ENCODE results near the gene HOXC12. TPM values are rescaled to one million over a fixed set of nuclear protein-coding genes. Genes with fewer than 3 reads are reported as not detected.

Gene HOXC12
- total RNA-seq, result not detected
- long read RNA-seq, result 0 reads

GRCh38 chr12:53954694-53955035 lies at the start of gene HOXC12:
Gene HOXC12 (plus strand): TSS chr12:53954903. CDS start chr12:53954930, 27 bp downstream.
- TF ChIP-seq CTCF (IDR thresholded peaks at IDR 0.05) (no peak), POLR2A (IDR thresholded peaks at IDR 0.05) (no peak)
- H3K27me3 ChIP-seq, result peaks cover 15 to 70% of the 10 kb centered on the region in 2 donors
- no peaks in the 10 kb centered on the region for H3K9me3 ChIP-seq
- intact Hi-C loops (cut with DNase I), result no loop called here
- H3K4me1 ChIP-seq, result peaks cover 0 to 3% (median 0%) of the 10 kb centered on the region in 4 donors
- no peak within 1 kb of the TSS for H3K4me3 ChIP-seq
- no peak for ATAC-seq
- WGBS (ENCODE audit: insufficient coverage, low coverage, low lambda C conversion rate, missing lambda C conversion rate), result 0% methylated on average over 1 of the region's 20 CpGs
- H3K36me3 ChIP-seq, result no peaks in the 10 kb centered on the region
- DNase-seq, result no peak
- no peak within 1 kb of the TSS for H3K27ac ChIP-seq

GRCh38 chr12:53907103-53907502 lies 47.6 kb upstream of the HOXC12 start:
- intact Hi-C loops (cut with DNase I), result no loop called here
- H3K36me3 ChIP-seq, result no peaks in the 10 kb centered on the region
- no peak overlapping the region for H3K27ac ChIP-seq
- no peaks in the 10 kb centered on the region for H3K9me3 ChIP-seq
- ATAC-seq, result no peak
- no peaks in the 10 kb centered on the region for H3K4me1 ChIP-seq
- DNase-seq, result no peak
- TF ChIP-seq POLR2A (IDR thresholded peaks at IDR 0.05), result no peak
- TF ChIP-seq CTCF (IDR thresholded peaks at IDR 0.05), result no peak
- no peaks in the 10 kb centered on the region for H3K27me3 ChIP-seq
- no peak overlapping the region for H3K4me3 ChIP-seq
- 63% methylated on average over 3 of the region's 3 CpGs for WGBS (ENCODE audit: insufficient coverage, low coverage, low lambda C conversion rate, missing lambda C conversion rate)

- no peak for TF ChIP-seq CTCF (IDR thresholded peaks at IDR 0.05)
- no peak for TF ChIP-seq POLR2A (IDR thresholded peaks at IDR 0.05)
- intact Hi-C loops (cut with DNase I), result no loop called here
Observed at GRCh38 chr12:53916788-53917655, 37.7 kb upstream of the HOXC12 start.

GRCh38 chr12:53924521-53925405 lies 29.9 kb upstream of the HOXC12 start:
- TF ChIP-seq POLR2A (IDR thresholded peaks at IDR 0.05) (no peak), CTCF (IDR thresholded peaks at IDR 0.05) (no peak)
- intact Hi-C loops (cut with DNase I), result no loop called here
- Histone ChIP-seq H3K36me3 (no peaks in the 10 kb centered on the region), H3K27me3 (peaks cover 0 to 18% of the 10 kb centered on the region in 2 donors), H3K9me3 (no peaks in the 10 kb centered on the region), H3K4me3 (no peak overlapping the region), H3K27ac (no peak overlapping the region), H3K4me1 (no peaks in the 10 kb centered on the region)
- DNase-seq (no peak), ATAC-seq (no peak)
- 15% methylated on average over 2 of the region's 2 CpGs for WGBS (ENCODE audit: insufficient coverage, low coverage, low lambda C conversion rate, missing lambda C conversion rate)

More at GRCh38 chr12:53916788-53917655, 37.7 kb upstream of the HOXC12 start:
- no peaks in the 10 kb centered on the region for H3K9me3 ChIP-seq
- ATAC-seq (no peak), DNase-seq (no peak)
- H3K36me3 ChIP-seq, result no peaks in the 10 kb centered on the region
- WGBS (ENCODE audit: insufficient coverage, low coverage, low lambda C conversion rate, missing lambda C conversion rate), result 65% methylated on average over 5 of the region's 5 CpGs
- no peaks in the 10 kb centered on the region for H3K27me3 ChIP-seq
- H3K4me3 ChIP-seq, result no peak overlapping the region
- no peaks in the 10 kb centered on the region for H3K4me1 ChIP-seq
- H3K27ac ChIP-seq, result no peak overlapping the region

Data from right lobe of liver (tissue), 6 donors.